Brain microvascular endothelial cell (primary cell): ENCODE data around the gene GALNT9.

ENCODE experiments used
- DNase-seq: peaks from one replicate; pipeline ENCODE4 v3.0.0-alpha.2; 2020
- H3K27ac ChIP-seq: fragments of 250-450 bp; sonication (Bioruptor Pico); 2 replicates; pipeline ENCODE4 v1.5.1; 2020; ENCODE audit warnings: mild to moderate bottlenecking, moderate library complexity
- H3K27me3 ChIP-seq: fragments of 250-450 bp; sonication (Bioruptor Pico); replicated peaks from 2 replicates; pipeline ENCODE4 v1.5.1; 2020; ENCODE audit warnings: mild to moderate bottlenecking
- H3K36me3 ChIP-seq: fragments of 250-450 bp; sonication (Bioruptor Pico); replicated peaks from 2 replicates; pipeline ENCODE4 v1.5.1; 2020; ENCODE audit warnings: mild to moderate bottlenecking
- H3K4me3 ChIP-seq: 2 replicates; pipeline ENCODE4 v1.5.1; 2011; ENCODE audit warnings: low read depth, mild to moderate bottlenecking, control low read depth, low read length, moderate library complexity
- in situ Hi-C: cut with HindIII; loops from 2 replicates; pipeline ENCODE4 v1.10.0; 2017; ENCODE audit warnings: low sequenced_read_pairs, low pct_ligation_motif_present
- TF ChIP-seq, protein P1 (sequence below): IDR thresholded peaks from 2 replicates; pipeline ENCODE4 v1.5.1; 2011; ENCODE audit warnings: low read depth, mild to moderate bottlenecking, moderate library complexity, low read length, control low read depth, inconsistent platforms; ENCODE audit errors: missing control alignments

The GALNT9 gene

DNA sequence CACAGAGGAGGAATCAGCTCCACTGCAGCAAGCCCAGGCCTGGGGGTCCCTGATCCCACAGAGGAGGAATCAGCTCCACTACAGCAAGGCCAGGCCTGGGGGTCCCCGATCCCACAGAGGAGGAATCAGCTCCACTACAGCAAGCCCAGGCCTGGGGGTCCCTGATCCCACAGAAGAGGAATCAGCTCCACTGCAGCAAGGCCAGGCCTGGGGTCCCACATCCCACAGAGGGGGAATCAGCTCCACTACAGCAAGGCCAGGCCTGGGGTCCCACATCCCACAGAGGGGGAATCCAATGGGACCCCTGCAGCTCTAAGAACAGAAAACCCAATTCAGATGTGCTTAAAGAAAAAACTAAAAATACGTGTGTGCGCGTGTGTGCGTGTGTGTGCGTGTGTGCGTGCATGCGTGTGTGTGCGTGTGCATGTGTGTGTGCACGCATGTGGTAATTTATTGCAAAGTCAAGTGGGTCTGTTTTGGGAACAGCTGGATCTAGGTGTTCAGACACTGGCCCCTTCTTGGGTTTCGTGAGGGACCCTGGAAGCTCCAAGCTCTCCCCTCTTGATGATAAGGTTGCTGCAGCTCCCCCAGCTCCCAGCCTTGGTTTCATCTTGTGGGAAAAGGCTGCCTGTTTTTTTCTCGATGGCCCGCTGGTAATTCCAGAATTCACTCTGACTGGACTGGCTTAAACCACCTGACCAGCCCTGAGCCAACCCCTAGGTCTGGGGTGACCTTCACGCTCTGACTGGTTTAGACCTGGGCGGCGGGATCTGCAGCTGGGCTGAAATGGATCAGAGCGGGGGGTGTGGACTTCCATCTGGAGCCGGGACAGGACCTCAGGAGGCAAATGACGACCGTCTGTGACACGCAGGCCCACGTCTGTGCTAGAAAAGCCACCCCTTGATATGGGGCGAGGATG, 47.1 kb downstream of the GALNT9 start:
- Histone ChIP-seq H3K27ac (no peak overlapping the region), H3K36me3 (no peaks in the 10 kb centered on the region), H3K27me3 (peaks cover 41% of the 10 kb centered on the region), H3K4me3 (no peak overlapping the region)
- in situ Hi-C loops: loop anchor here (5.0 kb wide), 1 partner anchor 40 kb away; no protein-coding TSS in a partner anchor
- TF ChIP-seq, protein P1, sequence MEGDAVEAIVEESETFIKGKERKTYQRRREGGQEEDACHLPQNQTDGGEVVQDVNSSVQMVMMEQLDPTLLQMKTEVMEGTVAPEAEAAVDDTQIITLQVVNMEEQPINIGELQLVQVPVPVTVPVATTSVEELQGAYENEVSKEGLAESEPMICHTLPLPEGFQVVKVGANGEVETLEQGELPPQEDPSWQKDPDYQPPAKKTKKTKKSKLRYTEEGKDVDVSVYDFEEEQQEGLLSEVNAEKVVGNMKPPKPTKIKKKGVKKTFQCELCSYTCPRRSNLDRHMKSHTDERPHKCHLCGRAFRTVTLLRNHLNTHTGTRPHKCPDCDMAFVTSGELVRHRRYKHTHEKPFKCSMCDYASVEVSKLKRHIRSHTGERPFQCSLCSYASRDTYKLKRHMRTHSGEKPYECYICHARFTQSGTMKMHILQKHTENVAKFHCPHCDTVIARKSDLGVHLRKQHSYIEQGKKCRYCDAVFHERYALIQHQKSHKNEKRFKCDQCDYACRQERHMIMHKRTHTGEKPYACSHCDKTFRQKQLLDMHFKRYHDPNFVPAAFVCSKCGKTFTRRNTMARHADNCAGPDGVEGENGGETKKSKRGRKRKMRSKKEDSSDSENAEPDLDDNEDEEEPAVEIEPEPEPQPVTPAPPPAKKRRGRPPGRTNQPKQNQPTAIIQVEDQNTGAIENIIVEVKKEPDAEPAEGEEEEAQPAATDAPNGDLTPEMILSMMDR: no peak
- no peak for DNase-seq

DNA sequence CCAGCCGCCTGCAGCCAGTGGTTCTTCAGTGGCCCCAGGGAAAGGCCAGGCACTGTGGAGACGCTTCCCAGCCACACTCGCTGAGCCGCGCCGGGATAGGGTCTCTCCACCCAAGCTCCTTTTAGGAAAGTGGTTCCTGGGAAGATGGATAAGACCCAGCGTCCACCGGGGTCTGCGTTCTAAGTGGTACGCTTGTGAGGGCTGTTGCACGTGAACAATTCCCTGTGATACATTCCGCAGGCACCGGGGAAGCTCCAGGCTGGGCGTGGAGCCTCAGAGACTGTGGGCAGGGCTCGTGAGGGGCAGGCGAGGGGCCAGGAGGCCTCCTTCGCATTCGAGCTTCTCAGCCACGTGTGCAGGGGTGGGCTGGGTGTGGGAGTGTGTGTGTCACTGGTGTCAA, 48.4 kb downstream of the GALNT9 start:
- in situ Hi-C loops: loop anchor here (5.0 kb wide), 1 partner anchor 41 kb away; no protein-coding TSS in a partner anchor
- no peaks in the 10 kb centered on the region for H3K36me3 ChIP-seq
- TF ChIP-seq, protein P1: no peak
- H3K27me3 ChIP-seq: peaks cover 52% of the 10 kb centered on the region
- H3K4me3 ChIP-seq: no peak overlapping the region
- no peak for DNase-seq
- no peak overlapping the region for H3K27ac ChIP-seq

DNA sequence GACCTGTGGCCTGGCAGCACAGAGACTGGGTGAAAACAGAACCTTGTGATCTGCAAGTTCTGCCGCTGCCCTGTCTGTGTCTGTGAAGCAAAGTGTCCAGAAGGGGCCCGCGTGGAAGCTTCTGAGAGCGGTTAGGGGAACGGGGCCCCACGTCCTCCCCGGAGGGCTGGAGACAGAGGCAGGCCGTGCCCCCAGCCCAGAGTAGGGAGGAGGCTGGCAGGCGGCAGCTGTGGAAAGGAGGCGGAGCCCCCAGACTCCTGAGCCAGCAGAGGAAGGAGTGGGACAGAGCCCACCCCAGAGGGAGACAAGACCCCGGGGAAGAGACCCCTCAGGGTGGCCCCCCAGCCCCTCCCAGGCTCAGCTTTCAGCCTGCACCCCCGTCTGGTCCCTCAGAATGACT, 49.0 kb downstream of the GALNT9 start:
- no peak overlapping the region for H3K27ac ChIP-seq
- H3K4me3 ChIP-seq: no peak overlapping the region
- in situ Hi-C loops: loop anchor here (5.0 kb wide), 1 partner anchor 42 kb away; no protein-coding TSS in a partner anchor
- DNase-seq: no peak
- H3K36me3 ChIP-seq: no peaks in the 10 kb centered on the region
- TF ChIP-seq, protein P1: no peak
- peaks cover 49% of the 10 kb centered on the region for H3K27me3 ChIP-seq

DNA sequence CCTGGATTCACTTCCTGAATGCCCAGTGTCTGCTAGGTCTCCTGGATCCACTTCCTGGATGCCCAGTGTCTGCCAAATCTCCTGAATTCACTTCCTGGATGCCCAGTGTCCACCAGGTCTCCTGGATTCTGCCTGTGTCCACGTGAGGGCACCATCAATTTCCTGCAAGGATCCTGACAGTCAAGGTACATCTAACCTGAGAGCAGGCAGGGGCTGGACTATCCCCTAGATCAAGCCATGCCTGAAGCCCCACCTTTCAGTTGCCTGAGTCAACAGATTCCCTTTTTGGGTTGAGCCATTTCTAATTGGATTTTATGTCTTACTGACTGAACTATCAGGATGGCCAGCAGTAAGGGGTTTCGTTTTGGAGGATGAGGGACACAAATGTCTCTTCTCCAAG, 49.5 kb downstream of the GALNT9 start:
- H3K27me3 ChIP-seq: peaks cover 54% of the 10 kb centered on the region
- no peak for DNase-seq
- H3K36me3 ChIP-seq: no peaks in the 10 kb centered on the region
- in situ Hi-C loops: loop anchor here (5.0 kb wide), 1 partner anchor 42 kb away; no protein-coding TSS in a partner anchor
- TF ChIP-seq, protein P1: no peak
- no peak overlapping the region for H3K4me3 ChIP-seq
- H3K27ac ChIP-seq: no peak overlapping the region

DNA sequence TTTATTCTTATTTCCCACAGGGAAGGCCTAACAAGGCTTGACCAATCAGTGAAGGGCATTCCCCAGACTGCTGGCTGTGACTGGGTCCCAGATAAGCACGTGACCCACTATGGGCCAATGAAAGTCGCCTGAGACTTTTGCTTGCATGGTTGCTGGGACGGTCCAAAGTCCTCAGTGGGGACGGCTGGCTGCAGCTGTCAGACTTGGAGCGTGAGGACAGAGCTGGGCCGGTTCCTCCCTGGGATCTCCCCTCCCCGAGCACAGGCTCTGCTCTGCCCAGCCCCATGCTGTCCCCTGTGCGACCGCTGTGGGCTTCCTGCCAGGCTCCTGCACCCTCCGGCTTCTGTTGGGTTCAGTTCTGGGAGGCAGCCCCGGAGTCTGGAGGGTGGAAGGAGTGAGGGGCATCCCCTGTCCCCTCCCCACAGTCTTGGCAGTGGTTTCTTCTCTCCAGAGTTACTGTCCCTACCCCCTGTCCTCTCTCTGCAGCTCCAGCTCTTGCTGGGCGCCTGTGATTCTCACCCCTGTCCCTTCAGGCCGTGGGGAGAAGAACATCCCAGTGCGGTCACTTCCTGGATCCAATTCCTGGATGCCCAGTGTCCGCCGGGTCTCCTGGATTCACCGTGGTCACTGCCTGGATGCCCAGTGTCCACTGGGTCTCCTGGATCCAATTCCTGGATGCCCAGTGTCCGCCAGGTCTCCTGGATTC, 50.1 kb downstream of the GALNT9 start:
- no peak for DNase-seq
- in situ Hi-C loops: no loop called here
- Histone ChIP-seq H3K4me3 (no peak overlapping the region), H3K36me3 (no peaks in the 10 kb centered on the region), H3K27me3 (peaks cover 57% of the 10 kb centered on the region), H3K27ac (no peak overlapping the region)
- TF ChIP-seq, protein P1: no peak
